HG03103 (cell line): ENCODE results near the gene CCDC89.

Source experiments
- ATAC-seq: cut with Tn5 transposase; IDR thresholded peaks from one replicate; pipeline ENCODE4 v1.9.1; 2021; ENCODE audit warnings: low read depth; ENCODE audit not compliant: unreplicated experiment

Gene CCDC89

DNA sequence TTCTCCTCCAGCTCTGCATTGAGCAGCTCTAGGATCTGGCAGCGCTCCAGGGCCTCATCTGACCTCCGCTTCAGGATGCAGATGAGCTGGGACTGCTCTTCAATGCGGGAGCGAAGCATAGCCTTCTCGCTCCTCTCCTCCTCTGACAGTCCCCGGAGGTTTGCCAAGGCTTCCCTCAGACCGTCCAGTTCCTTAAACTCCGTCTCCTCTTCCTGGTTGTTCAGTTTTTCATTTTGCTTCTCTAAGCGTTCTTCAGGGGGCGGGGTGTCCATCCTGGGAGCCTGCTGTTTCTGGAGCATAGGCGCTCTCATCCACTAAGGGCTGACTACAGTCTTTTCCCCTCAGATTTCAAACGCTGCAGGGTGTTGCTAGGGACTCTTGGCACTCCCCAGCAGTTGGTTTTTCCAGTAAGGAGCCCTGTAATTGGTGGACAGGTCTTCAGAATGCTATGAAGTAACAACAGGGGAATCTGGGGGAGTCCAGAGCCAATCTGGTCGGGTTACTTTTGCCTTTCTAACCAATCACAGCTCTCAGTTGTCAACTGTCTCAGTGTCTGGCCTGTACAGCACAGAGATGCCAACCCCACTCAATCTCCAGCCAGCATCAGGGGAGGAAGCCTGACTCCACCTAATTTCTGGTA is at the start of gene CCDC89:
Gene CCDC89, minus strand, starts transcription at position 376 of the 640 bp plus-strand sequence. Its CDS starts 65 bp downstream, at position 311.
- ATAC-seq, result no peak

GRCh38 chr11:85732965-85733364 is 47.0 kb upstream of the CCDC89 start:
- ATAC-seq, result no peak

DNA sequence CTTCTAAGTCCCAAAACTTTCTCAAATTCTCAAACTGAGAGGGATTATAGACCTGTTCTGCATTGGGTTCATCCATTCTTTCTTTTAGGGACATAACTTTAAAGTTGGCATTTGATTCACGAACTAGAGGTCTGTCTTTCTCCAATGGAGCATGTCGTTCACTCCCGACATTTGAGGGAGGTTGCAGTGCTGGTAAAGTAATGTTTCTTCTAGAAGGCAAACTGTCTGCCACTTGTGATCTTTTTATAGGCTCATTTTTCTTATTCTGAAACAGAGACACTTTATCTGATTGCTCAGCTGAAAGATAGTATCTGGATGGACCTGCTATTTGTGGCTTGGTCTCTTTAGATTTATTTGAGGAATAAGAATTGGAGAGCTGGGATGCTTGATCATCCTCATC is 40.4 kb upstream of the CCDC89 start:
- no peak for ATAC-seq

GRCh38 chr11:85725510-85726258 is 39.7 kb upstream of the CCDC89 start:
- ATAC-seq, result no peak

DNA sequence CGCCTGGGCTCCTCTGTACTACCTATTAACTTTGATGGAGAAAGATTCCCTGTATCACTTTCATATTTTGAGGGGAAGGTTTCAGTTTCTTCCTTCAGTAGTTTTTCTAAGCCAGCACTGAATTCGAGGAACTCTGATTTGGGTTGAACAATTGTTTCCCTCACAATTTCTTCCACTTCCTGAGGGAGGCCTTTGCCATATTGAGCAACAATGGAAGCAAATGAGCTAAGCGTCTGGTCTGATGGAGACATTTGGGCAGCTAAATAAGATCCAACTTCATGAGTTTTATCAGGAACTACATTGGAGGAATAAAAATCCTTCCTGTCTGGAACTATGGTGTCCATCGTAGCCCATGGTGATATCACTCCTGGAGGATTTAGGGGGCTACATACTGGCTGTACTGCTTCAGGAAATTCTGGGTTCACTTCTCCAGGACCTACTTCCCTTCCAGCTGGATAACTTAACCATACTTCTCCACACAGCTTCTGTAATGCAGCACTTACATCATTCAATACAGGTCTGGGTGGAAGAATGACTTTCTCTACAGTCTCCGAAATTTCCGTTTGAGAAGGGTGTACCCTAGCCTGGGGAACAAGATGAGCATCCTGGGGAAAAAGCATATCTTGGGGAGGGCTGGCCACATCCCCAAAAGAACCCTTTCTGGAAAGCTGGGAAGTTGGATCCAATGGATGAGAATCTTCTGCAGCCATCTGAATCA is 38.9 kb upstream of the CCDC89 start:
- no peak for ATAC-seq

GRCh38 chr11:85723088-85723487 is 37.1 kb upstream of the CCDC89 start:
- no peak for ATAC-seq

DNA sequence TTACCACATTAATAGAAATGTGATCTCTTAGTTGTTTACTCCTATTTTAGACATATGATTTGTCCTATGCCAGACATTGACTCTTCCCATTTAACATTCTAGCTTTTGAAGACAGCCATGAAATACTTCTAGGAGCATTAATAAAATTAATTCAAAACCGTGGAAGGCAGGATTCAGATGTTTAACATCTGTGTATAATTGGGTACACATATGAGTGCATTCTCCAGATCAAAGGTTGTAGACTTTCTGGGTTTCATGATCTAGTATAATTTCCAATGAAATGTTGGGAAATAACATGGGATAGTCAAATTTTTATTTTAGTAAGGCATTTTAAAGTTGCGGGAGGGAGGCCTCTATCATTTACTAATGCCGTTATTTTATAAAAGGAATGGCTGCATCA is 35.2 kb upstream of the CCDC89 start:
- ATAC-seq, result no peak

GRCh38 chr11:85718991-85719807 is 33.2 kb upstream of the CCDC89 start:
- no peak for ATAC-seq

DNA sequence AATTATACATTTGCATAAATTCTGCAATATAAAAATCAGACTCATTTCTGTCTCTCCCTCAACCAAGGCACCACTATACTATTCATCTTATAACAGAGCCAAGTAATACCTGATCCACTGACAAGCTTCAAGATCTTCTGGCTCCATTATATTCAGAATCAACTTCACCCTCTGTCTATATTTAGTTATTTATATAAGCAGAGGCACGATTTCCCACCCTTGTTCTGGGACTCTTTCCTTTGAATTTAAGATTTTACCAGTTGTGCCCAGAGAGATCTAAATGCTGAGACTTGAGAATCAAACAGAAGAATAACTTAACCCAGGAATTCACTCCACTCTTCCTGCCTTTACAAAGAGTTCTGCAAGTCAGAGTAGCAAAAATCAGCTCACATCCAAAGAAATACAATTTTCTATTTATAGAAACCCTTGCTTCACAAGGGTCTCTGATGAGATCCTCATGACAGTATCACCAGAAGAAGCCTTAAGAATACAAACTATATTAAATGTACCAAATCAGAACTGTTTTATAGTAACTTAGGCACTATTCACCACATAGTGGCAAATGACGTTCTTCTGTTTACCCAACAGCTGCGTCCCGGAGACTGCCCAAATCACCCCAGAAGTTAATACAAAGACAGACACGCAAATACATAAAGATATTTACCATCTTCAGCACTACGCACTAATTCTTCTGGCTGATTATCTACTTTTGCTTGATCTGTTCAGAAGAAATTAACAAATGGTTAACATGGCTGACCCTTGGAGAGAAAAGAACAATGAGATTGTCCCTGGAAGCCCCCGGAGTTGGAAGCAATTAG is 32.3 kb upstream of the CCDC89 start:
- ATAC-seq, result no peak

GRCh38 chr11:85717429-85717828 is 31.4 kb upstream of the CCDC89 start:
- no peak for ATAC-seq

- no peak for ATAC-seq
Observed at GRCh38 chr11:85712953-85713352, 27.0 kb upstream of the CCDC89 start.

- ATAC-seq, result no peak
Observed at GRCh38 chr11:85710917-85711316, 24.9 kb upstream of the CCDC89 start.

DNA sequence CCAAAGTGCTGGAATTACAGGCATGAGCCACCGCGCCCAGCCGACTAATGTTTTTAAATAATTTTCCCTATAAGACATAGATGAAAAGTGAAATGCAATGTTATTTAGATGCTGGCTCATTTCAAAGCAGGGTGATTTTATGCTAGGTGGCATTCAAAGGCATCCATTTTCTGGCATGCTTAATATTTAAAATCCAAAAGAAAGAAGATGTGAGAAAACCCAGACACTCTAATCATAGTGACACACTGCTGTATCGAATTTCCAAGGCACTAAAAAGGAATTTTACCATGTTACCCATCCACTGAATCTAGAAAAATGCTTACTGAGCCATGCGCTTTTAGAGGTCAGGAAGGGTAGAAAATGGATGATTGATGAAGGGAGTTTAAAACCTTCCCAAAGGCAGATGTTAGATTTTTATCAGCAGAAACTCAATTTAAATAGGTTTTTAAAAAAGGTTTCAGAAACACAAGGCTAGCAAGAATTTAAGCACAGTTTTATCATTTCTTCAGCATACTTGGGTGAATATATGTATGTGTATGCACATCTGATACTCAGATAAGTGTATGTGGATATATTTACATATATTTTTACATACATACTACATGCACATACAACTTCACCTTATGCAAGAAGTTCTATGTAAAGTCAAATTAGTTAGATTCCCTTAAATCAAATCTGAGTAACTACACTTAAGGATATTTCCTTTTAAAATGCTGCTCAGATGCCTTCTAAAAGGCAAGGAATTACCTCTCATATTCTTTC is 24.1 kb upstream of the CCDC89 start:
- ATAC-seq, result no peak

DNA sequence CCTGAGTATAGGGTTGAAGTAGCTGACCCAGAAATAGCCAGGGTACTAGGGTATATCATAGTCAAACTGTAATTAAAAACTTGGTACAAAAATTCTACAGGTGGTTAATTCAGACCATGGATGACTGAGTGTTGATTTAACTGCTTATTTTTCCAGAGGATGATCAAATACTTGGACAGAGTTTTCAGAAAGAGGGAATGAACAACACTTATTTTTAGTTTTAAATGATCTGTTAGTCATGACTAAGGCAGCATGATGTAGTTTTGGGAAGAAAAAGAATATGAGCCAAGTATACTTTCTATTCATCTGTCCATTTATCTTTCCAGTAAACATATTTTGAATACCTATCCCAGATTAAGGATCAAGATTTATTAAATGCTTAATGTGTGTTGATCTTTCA is 19.8 kb upstream of the CCDC89 start:
- no peak for ATAC-seq

DNA sequence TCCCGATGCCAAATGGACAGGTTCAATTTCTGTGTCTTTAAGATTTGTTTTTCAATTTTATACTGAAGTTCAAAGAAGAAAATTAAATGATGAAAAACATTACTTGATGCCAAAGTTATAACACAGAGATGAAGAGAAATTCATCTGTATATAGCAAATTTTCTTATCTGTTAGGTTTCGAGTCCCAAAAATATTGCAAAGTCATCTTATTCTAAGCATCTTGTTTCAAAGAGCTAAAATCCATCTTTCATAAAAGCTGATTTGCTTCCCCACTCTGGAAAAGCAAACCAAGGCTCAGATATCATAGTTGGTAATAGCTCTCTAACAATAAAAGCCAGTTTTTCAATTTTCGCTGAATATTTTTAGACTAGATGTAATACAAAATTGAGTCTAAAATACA is 19.0 kb upstream of the CCDC89 start:
- ATAC-seq, result no peak

GRCh38 chr11:85699957-85700741 is 14.2 kb upstream of the CCDC89 start:
- peak; percentile 55 for ATAC-seq

- ATAC-seq, result no peak
Observed at GRCh38 chr11:85698195-85698594, 12.2 kb upstream of the CCDC89 start.

- ATAC-seq, result no peak
Observed at GRCh38 chr11:85697747-85698146, 11.8 kb upstream of the CCDC89 start.
